Measurements from ENCODE around the gene NRCAM. TPM values are rescaled to one million over a fixed set of nuclear protein-coding genes. Genes with fewer than 3 reads are reported as not detected.
"Not testable (repeated sequence)": the region's sequence is repeated elsewhere in the genome, so short reads cannot be mapped to it uniquely, and the experiment has no call there.

Gene NRCAM
- total RNA-seq, 1 donor = 1.3 TPM

GRCh38 chr7:108479118-108479517, 22.9 kb upstream of the NRCAM start:
- no peak for DNase-seq (ENCODE audit: low read depth)
- no peak overlapping the region for H3K4me3 ChIP-seq (ENCODE audit: low read depth, low read length)
- TF ChIP-seq CTCF (IDR thresholded peaks at IDR 0.05; ENCODE audit: insufficient read depth, low read depth, low read length) = no peak

DNA sequence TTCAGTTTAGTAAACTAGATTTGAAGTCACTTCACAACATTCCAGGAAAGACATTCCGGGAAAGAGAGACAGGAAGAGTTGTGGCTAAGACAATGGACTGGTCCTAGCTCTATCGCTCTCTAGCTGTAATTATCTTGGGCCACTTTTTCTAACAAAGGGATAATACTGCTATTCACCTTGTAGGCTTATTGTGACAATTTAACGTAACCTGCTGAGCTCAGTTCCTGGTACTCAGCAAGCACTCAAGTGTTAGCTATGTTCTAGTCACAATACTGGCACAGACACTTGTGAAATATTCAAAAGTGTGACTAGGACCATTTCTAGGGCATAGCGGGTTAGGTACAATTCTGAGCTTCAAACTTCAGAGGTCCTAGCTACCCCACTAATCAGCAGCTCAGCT, 12.0 kb upstream of the NRCAM start:
- TF ChIP-seq CTCF (IDR thresholded peaks at IDR 0.05; ENCODE audit: insufficient read depth, low read depth, low read length) = no peak
- no peak for DNase-seq (ENCODE audit: low read depth)
- H3K4me3 ChIP-seq (ENCODE audit: low read depth, low read length) = no peak overlapping the region

DNA sequence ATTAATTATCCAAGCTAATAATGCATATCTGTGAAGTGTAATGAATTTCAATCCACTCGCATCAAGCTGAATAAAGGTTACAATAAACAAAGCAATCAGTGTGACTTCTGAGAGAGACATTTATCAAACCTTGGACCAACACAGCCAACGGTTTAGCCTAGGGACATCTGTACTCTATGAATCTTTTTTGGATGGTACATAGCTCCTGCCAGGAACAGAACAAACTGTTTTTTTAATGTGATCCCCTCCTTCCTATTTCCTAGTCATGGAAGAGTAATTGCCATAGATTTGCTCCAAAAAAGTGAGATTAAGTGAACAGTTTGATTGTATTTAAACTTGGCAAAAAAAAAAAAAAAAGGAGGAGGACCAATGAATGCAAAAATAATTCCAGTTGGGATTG, 11.2 kb upstream of the NRCAM start:
- no peak overlapping the region for H3K4me3 ChIP-seq (ENCODE audit: low read depth, low read length)
- DNase-seq (ENCODE audit: low read depth) = no peak
- TF ChIP-seq CTCF (IDR thresholded peaks at IDR 0.05; ENCODE audit: insufficient read depth, low read depth, low read length) = no peak

DNA sequence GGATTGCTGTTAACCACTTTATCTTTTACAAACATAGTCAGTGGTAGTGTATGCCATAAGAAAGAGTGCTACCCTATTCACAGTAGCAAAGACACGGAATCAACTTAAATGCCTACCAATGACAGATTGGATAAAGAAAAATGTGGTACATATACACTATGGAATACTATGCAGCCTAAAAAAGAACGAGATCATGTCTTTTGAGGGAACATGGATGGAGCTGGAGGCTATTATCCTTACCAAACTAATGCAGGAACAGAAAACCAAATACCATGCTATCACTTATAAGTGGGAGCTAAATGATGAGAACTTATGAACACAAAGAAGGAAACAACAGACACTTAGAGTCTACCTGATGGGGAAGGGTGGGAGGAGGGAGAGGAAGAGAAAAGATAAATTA, 10.1 kb upstream of the NRCAM start:
- not testable (repeated sequence) for DNase-seq (ENCODE audit: low read depth); H3K4me3 ChIP-seq (ENCODE audit: low read depth, low read length)

DNA sequence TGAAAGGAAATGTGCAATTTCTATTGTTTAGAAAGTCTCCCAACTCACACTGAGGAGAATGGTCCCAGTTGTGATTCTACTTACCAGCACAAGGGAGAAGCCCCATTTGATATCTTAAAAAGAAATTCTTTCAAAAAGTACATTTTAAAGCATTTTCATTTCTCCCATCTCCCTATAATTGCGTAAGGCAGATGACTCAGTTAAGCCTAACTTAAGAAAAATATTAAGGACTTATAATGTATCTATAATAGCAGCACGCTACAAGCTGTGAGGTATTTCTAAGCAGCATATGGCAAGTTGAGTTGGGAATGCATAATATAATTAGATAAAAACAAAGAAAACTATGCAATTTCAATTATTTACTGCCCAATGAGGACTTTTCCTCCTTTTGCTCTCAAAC, 8.5 kb upstream of the NRCAM start:
- TF ChIP-seq CTCF (IDR thresholded peaks at IDR 0.05; ENCODE audit: insufficient read depth, low read depth, low read length) = no peak
- DNase-seq (ENCODE audit: low read depth) = peak; percentile 6
- H3K4me3 ChIP-seq (ENCODE audit: low read depth, low read length) = no peak overlapping the region

- no peak for DNase-seq (ENCODE audit: low read depth)
- TF ChIP-seq CTCF (IDR thresholded peaks at IDR 0.05; ENCODE audit: insufficient read depth, low read depth, low read length) = no peak
- H3K4me3 ChIP-seq (ENCODE audit: low read depth, low read length) = no peak overlapping the region
Measured at GRCh38 chr7:108463613-108464012, 7.4 kb upstream of the NRCAM start.

DNA sequence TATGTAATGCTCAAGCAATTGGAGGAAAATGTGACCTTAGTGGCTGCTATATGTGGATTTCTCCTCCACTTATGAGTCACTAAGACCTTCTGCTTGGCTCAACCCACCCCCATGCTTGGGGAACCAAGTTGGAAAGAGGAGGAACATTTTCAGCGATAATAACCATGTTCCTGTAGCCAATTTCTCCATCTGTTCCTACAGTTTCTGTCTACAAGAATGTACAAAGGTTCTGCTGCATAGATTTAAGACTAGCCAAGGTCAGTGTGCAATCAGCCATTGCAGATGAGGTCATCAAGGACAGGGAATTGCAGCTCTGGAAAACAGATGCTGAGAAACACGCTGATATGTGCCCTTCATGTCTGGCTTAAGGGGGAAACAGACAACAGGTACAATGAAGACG, 5.6 kb upstream of the NRCAM start:
- no peak for DNase-seq (ENCODE audit: low read depth)
- H3K4me3 ChIP-seq (ENCODE audit: low read depth, low read length) = no peak overlapping the region
- no peak for TF ChIP-seq CTCF (IDR thresholded peaks at IDR 0.05; ENCODE audit: insufficient read depth, low read depth, low read length)
